HG02678 (cell line): ENCODE data around the gene TAS2R9.
"Not testable (repeated sequence)": the region's sequence is repeated elsewhere in the genome, so short reads cannot be mapped to it uniquely, and the experiment has no call there.

Source experiments
- ATAC-seq: cut with Tn5 transposase; IDR thresholded peaks from one replicate; pipeline ENCODE4 v1.9.1; 2021; ENCODE audit warnings: mild to moderate bottlenecking, moderate library complexity; ENCODE audit not compliant: unreplicated experiment

The TAS2R9 gene, protein sequence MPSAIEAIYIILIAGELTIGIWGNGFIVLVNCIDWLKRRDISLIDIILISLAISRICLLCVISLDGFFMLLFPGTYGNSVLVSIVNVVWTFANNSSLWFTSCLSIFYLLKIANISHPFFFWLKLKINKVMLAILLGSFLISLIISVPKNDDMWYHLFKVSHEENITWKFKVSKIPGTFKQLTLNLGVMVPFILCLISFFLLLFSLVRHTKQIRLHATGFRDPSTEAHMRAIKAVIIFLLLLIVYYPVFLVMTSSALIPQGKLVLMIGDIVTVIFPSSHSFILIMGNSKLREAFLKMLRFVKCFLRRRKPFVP

DNA sequence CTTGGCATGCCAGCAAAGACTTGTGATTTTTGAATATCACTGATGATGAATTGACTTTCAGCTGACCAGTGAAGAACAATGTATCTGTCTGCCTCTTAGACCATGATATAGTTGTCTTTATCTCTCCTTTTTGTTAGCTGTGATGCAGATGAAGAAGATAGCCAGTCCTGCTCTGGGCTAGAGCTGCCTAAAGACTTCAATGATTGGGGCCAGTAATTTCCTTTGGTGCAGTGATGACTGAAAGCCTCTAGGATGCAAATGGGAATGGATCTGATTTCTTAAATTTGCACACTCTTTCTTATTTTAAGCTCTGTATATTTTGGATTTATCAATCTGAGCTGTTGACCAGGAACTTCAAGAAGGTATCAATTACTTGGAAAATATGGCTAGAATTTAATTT is at the start of gene TAS2R9:
TAS2R9 (minus strand) TSS at position 101 of the 400 bp plus-strand sequence; CDS start at position 8, 93 bp downstream.
- ATAC-seq, result no peak

DNA sequence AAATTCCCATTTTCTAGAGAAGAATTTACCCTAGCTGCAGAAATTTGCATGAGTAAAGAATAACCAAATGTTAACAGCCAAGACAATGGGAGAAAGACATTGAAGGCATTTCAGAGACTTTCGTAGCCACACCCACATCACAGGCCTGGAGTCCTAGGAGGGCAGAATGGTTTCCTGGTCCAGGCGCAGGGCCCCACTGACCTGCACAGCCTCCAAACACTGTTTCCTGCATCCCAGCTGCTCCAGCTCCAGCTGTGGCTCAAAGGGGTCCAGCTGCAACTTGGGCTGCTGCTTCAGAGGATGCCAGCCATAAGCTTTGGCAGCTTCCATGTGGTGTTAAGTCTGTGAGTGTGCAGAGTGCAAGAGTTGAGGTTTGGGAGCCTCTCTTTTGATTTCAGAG is 45.8 kb upstream of the TAS2R9 start:
- ATAC-seq, result no peak

DNA sequence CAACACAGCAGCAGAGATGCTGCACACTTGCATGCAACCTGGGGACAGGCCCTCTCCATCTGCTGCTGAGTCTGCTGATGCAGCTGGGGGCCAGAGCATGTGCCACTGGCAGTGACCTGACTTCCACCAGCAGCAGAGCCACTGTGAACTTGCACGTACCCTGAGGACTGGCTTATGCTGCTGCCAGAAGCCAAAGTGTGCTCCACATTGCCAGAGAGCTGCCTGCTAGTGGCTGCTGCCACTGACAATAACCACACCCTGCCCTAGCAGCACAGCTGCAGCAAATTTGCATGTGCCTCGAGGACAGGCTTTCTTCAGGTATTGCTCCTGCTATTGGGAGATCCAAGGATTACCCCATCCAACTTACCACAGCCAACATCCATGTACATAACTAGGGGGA is 43.8 kb upstream of the TAS2R9 start:
- ATAC-seq, result no peak

DNA sequence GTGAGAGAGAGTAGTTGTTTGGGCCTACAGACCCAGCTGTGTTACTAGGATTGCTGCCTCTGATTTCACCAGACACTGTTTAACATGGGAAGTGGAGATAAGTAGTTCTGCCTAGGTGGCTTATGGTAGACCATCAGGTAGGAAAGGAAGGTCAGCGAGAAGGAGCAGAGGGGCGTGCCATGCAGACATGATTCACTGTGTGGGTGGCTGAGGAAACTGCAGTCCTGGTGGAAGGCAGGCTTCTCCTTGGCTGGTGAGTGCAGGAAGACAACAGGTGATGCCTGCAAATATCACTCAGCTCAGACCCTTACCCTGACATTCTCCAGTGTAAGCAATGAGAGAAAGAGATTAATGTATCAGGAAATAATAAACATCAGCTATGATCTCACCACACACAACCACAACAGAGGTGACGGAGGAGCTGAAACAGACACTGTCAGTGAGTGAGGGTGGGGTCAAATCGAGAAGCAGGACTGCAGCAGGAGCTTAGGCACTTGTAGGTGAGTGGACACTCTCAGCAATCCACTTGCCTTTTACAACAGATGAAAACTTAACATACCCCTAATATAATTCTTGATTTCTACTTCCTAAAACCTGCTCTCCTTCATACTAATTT is 41.4 kb upstream of the TAS2R9 start:
- no peak for ATAC-seq

DNA sequence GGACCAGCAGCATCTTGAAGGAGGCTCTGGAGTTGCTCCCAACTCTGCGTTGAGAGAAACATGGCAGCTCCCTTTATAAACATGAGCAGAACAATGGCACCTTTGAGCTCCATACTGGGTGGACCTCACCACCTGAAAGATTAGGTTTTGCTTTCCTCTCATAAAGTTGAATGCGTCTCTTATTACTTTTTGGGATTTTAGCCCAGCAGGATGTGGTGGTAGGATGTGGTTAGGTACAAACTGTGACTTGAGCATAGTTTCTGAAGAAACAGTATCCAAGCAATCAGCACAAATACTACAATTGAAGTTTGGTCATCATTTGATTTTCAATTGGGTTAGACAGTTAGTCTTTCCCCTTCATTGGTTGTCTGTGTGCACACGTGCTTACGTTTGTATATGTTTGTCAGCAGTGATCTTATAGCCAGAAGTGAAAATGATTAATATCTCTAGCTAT is 39.5 kb upstream of the TAS2R9 start, which contains the start of gene PRR4:
PRR4 (minus strand) TSS at position 51 of the 454 bp plus-strand sequence; CDS start at position 13, 38 bp downstream.
- no peak for ATAC-seq

DNA sequence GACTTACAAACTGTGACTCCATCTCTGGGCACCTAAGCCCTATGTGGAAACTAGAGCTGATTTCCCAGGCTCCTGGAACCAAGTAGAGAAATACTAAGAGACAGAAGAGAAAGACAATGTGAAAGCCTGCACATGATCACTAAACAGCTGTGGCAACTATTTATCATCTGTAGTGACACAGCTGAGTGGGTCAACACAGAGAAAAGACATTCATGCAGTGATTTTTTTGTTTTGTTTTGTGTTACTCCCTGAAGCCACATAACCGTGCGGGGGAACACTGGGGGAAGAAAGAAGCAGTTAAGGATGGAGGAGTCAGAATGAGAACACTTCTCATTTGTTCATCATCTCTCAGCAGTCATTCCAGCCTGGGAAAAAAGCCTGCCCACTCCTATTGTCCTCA is 37.8 kb upstream of the TAS2R9 start:
- ATAC-seq, result no peak

DNA sequence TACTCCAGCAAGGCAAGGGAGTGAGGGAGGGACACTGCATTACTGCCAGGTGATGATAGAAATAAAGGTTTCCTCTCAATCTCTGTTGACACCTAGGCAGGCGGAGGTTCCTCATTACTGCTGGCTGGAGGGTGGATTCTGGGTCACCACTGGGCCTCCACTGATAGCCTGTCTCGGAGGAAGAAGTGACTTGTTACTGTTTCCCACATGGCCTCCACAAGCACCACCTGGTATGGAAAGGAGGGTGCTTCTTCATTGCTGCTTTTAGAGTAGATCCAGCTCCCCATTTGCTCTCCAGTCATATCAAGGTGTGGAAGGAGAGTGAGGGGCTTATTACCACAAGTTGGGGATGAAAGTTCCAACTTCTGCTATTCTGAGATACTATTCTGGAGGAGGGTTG is 32.9 kb upstream of the TAS2R9 start:
- ATAC-seq, result no peak

DNA sequence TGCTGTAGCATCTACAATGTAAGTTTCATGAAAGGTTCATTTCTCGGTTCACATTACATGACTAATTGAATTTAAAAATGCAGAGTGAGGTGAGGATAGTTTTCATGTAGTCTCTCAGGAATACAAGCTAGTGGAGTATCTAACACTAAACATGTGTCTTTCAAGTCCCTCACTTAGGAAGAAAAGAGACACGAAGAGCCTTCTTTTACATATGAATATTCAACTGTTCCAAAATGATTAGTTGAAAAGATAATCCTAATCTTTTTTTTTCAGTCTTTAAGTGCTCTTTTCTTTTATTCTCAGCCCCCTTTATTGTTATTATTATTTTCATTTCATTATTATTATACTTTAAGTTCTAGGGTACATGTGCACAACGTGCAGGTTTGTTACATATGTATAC is 28.5 kb upstream of the TAS2R9 start:
- ATAC-seq, result no peak

DNA sequence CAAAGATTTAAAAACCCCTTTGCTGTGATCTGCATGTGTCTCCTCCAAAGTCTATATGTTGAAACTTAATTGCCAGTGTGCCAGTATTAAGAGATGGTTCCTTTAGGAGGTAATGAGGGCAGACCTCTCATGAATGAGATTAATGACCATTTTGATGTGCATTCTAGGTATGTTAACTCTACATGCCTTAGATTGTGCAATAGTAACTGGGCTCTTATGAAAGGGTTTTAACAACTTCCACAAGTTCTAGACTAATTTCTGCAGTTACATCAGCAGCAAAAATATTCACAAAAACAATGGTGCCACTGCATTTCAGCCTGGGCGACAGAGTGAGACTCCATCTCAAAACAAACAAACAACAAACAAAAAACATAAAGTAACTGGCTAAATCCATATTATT is 20.0 kb upstream of the TAS2R9 start:
- no peak for ATAC-seq

DNA sequence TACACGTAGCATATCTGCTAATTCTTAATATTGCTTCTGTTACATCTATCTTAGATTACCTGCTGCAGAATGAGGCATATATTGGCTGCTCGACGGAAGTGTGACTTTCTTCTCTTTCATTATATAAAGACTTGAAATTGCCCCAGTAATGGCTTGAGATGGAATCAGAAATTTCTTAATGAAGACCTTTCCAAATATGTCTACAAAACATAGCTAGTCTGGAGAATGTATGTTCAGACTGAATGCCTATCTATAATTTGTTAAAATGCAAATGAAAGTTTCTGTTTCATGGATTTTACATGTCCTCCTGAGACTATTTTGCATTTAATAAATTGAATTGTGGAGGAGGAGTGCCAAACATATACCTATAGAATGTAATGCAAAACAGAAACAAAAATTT is 16.3 kb upstream of the TAS2R9 start, which contains the start of gene TAS2R10:
TAS2R10 (minus strand) TSS at position 101 of the 400 bp plus-strand sequence; CDS start at position 12, 89 bp downstream.
- ATAC-seq, result no peak

DNA sequence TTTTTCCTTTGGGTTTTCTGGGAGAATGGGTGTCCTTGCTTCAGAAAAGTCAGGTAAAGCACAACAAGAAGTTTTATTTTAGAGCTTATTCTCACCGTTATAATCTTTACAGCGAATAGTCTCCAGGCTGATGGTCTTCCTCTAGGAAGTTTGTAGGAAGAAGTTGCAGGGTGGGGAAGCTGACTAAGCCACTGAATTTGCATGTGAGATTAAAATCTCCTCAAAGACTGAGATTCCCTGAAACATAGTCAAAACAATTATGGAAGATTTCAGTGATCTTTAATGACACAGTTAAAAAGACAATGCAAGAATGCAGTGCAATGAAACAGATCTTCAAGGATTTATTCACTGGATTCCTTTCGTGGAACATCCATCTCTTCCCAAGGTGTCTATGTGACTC is 15.0 kb upstream of the TAS2R9 start:
- no peak for ATAC-seq

DNA sequence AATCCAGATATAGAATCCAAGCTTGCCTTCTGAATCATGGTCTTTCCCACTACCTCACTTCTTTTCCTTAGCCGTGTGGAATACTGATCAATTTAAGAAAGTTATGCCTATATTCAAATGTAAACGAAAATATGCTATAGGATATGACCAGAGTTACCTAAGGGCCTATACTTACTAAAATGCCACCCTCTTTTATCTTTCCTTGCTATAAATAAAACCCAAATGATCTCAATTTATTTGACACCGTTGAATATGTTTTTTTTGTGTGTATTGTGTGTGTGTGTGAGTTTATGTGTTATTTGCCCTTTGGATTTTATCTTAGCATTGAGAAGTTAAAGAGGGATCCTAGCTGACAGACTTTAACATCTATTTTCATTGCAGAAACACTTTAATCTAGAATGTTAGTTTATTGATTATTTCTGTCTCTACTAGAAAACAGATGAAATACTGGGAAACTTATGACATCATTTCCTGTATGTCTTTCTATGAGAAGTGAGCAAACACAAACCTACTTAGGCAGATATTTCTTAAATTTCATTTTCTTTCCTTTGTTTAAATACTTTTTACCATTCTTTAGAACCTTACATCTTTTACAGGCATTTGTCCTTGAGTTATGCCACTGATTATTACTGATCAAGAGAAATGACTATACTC is 2.0 kb upstream of the TAS2R9 start:
- no peak for ATAC-seq

DNA sequence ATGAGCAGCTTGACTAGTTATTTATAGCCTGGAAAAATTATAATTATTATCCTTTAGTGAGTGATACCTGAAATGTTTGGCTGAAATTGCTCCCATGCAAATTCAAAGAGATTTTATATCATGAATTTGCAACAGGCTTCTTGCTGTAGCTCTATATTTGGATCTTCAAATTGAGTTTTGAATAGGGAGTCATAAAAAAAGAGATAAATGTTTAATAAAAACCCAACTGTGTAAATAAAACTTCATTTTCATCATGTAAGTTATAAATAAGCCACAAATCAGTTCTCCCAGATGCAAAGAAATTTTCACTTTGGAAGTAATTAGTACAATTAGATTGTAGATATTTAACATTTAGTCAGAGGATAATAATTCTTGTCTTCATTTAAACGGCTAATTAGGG is 2.8 kb downstream of the TAS2R9 start, which contains the start of gene TAS2R8:
TAS2R8 (minus strand) TSS at position 101 of the 400 bp plus-strand sequence. CDS start 306 bp downstream, outside the sequence.
- ATAC-seq, result no peak

DNA sequence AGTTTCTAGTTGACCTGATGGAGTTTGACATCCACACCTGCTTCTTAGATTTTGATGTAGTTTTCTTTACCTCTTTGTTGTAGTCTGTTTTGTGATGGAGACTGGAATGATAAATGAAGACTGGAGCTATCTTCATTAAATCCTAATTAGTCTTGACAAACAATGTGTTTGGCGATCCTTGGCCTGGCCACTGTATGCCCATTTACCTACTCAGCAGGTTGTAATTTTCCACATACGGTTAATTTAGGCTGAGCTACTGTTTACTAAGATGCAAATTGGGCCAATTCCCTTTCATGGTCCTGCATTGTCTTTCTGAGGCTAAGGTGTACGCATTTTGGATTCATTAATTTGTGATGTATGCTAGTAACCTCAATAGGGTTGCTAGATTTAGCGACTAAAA is 7.4 kb downstream of the TAS2R9 start, which contains the start of gene TAS2R7:
TAS2R7 (minus strand) TSS at position 41 of the 400 bp plus-strand sequence. CDS start 57 bp downstream, outside the sequence.
- no peak for ATAC-seq

DNA sequence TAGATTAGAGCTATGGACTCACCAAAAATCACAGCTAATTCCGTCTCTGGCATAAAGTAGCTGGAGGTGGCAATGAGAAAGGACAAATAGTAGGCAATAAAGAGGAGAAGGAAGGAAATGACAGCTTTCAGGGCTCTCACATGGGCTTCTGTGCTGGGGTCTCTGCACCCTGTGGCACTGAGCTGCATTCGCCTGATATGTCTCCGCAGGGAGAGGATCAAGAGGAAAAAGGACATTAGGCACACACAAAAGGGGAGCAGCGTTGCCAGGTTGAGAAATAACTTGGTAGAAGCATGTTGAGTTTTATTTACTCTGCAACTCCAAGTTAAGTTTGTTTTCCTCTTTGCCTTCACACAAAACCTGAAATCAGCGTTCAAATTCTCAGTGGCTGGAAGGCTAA is 8.2 kb downstream of the TAS2R9 start:
- no peak for ATAC-seq

DNA sequence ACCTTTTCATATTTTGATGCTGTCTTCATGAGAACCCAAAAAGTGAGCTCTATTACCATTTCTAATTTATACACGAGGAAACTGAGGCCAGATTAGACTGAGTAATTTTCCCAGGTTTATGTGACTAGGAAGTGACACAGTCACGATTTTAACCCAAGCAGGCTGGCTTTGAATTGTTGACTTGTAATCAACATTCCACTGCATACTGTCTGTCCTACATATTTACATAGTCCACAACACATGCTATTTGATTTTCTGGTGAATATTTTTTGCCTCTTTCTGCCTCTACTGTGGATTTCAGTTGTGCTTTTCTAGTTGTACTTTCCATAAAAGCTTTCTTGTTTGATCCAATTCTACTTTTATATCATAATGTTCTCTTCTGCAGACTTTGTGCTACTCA is 15.7 kb downstream of the TAS2R9 start:
- ATAC-seq, result no peak

DNA sequence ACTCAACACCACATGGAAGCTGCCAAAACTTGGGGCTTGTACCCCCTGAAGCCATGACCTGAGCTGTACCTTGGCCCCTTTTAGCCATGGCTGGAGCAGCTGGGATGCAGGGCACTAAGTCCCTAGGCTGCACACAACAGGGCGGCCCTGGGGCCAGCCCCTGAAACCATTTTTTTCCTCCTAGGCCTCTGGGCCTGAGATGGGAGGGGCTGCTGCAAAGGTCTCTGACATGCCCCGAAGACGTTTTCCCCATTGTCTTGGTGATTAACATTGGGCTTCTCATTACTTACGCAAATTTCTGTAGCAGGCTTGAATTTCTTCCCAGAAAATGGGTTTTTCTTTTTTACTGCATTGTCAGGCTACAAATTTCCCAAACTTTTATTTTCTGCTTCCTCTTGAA is 18.2 kb downstream of the TAS2R9 start:
- not testable (repeated sequence) for ATAC-seq

DNA sequence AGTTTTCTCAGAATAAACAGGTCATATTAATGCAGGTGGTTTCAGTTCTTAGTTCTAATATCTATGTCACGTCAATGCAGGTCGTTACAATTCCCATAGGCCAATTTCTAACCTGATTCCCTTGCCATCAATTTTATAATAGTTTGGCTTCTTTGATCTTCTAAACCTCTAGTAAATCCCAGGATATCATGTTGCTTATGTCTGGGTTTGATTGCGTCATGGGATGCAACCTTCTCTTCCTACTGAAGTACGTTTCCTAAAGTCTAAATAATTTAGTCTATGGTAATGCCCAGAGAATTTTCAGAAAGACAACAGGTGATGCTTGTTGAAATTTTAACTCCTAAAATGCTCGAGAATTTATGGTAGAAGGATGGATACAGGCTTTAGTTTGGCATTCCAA is 26.7 kb downstream of the TAS2R9 start:
- no peak for ATAC-seq

DNA sequence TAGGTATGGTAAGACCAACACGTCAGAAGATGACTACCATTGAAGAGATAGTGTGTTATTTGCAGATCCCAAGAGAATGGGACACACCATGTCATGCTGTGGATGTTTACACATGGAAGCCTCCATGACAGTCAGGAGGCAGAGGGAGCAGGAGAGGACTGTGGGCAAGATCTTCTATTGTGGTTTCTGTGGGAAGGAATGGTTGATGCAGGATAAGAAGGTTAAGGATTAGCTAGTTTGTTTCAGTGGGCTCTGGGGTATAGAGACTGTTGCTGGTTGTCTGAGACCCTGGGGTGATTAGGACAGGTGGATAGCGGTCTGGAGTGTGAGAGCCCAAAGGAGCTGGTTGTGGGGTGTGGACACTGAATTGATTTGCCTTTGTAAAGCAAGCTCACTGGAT is 30.9 kb downstream of the TAS2R9 start:
- no peak for ATAC-seq

DNA sequence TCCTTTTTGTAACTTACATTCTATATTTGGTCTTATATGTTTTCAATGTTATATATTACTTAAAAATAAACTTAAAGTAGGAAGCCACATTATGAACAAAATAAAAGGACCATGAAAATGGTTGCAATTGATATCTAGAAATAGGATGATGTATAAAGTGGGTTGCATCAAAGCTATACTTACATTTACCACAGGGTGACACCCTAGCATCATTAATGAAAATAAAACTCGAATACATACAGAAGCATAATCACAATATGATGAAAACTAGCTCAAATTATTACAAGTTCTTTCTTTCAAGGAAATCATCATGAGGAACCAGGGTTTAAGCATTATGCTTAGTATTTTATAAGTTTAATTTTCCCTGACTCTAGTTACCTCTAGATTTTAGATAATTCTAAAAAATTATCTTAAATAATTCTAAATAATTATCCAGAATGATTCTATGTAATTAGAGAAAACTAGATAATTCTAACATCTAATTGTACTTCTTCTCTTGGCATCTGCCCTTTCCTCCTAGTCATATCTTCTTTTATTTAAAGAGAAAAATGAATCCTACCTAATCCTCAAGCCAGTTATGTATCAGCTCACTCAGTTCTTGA is 38.7 kb downstream of the TAS2R9 start:
- no peak for ATAC-seq

DNA sequence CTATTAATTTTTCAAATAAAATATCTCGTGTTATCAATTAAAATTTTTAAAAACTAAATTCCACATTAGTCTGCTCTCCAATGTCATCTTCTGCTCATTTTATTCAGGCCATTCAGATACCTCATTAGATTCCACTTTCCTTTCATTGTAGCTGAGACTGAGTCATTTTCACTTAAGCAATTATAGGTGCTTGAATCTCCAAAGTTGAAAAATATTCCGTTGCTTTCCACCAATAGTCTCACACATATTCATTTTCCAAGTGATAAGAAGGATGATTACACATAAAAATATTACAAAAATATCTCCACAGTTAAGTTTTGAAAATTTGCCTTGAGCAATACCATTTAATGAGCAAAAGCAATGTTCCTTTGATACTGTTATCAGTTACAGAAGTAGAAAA is 50.3 kb downstream of the TAS2R9 start:
- no peak for ATAC-seq
